Fibroblast of pulmonary artery (primary cell): ENCODE results near the gene C22orf23.

Source experiments
- DNase-seq: peaks from one replicate; pipeline ENCODE4 v3.0.0-alpha.2; 2010; ENCODE audit warnings: low read depth
- H3K4me3 ChIP-seq: replicated peaks from 2 replicates; pipeline ENCODE4 v1.5.1; 2011; ENCODE audit warnings: low read depth, mild to moderate bottlenecking, control low read depth, low read length, moderate library complexity
- TF ChIP-seq, protein P1 (sequence below): IDR thresholded peaks from 2 replicates; pipeline ENCODE4 v1.5.1; 2011; ENCODE audit warnings: mild to moderate bottlenecking, control low read depth, low read length, inconsistent platforms; ENCODE audit errors: missing control alignments

C22orf23 gene

DNA sequence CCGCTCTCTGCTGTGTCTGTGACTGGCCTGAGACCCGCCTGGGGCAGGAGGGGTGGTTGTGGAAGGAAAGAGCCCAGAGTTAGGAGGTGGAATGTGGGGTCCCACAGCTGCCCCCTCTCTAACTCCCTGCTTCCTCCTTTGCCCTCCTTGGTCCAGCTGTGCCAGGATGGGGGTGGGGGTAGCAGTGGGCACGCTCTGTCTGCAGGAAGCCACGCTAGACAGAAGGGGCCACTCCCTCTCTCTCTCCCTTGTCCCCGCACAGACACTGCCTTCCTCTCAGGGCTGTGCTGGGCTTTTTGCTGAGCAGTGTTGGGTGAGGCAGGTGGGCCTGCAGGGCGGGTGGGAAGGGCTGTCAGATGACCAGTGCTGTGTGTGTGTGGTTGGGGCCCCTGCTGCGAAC, 33.0 kb upstream of the C22orf23 start:
- TF ChIP-seq, protein P1, sequence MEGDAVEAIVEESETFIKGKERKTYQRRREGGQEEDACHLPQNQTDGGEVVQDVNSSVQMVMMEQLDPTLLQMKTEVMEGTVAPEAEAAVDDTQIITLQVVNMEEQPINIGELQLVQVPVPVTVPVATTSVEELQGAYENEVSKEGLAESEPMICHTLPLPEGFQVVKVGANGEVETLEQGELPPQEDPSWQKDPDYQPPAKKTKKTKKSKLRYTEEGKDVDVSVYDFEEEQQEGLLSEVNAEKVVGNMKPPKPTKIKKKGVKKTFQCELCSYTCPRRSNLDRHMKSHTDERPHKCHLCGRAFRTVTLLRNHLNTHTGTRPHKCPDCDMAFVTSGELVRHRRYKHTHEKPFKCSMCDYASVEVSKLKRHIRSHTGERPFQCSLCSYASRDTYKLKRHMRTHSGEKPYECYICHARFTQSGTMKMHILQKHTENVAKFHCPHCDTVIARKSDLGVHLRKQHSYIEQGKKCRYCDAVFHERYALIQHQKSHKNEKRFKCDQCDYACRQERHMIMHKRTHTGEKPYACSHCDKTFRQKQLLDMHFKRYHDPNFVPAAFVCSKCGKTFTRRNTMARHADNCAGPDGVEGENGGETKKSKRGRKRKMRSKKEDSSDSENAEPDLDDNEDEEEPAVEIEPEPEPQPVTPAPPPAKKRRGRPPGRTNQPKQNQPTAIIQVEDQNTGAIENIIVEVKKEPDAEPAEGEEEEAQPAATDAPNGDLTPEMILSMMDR = no peak
- DNase-seq = no peak
- H3K4me3 ChIP-seq = no peak overlapping the region

DNA sequence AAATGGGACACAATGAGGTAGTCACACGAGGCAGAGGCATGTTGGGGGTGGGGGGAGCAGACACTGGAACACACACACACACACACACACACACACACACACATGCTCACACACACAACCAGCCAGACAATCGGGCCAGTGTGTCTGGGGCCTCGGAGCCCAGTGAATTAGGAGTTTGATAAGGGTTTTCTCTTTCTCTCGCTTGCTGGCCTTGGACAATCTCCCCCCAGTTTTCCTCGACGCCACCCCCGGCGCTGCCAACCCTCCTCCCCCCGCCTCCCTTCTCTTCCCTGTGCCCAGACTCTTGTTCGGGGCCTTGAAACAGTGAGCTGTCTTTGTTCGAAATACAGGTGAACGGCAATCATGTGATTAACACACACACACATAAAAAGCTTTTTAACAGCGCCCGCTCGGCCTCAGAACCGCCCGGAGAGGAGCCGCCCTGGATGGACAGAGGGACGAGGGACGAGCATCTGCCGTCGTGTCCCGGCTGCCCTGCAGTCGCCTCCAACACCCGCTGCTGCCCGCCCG, 32.4 kb upstream of the C22orf23 start:
- no peak for DNase-seq
- no peak overlapping the region for H3K4me3 ChIP-seq
- TF ChIP-seq, protein P1 = no peak

DNA sequence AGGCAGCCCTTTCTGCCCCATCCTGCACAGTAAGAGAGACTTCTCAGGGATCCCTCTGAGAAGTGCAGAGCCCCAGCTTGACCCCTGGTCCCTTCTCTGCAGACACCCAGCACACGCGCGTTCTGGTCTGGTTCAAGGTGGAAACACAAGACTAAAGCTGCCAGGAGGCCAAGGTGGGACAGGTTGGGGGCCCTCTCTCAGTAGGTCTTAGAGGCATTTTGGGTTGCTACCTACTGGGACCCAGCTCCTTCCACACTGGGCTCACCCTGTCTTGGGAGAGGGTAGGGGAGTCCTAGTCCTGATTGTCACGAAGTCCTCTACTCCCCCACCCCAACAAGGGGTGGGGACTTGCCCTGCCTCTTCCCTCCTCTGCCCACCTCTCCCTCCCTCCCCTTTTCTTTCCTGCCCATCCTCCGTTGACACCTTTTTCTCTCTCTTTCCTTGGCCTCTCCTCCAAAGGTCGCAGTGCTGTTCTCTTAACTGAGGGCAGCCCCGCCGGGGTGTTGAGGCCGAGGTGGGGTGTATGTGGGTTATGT, 31.7 kb upstream of the C22orf23 start:
- TF ChIP-seq, protein P1 = no peak
- no peak overlapping the region for H3K4me3 ChIP-seq
- no peak for DNase-seq

DNA sequence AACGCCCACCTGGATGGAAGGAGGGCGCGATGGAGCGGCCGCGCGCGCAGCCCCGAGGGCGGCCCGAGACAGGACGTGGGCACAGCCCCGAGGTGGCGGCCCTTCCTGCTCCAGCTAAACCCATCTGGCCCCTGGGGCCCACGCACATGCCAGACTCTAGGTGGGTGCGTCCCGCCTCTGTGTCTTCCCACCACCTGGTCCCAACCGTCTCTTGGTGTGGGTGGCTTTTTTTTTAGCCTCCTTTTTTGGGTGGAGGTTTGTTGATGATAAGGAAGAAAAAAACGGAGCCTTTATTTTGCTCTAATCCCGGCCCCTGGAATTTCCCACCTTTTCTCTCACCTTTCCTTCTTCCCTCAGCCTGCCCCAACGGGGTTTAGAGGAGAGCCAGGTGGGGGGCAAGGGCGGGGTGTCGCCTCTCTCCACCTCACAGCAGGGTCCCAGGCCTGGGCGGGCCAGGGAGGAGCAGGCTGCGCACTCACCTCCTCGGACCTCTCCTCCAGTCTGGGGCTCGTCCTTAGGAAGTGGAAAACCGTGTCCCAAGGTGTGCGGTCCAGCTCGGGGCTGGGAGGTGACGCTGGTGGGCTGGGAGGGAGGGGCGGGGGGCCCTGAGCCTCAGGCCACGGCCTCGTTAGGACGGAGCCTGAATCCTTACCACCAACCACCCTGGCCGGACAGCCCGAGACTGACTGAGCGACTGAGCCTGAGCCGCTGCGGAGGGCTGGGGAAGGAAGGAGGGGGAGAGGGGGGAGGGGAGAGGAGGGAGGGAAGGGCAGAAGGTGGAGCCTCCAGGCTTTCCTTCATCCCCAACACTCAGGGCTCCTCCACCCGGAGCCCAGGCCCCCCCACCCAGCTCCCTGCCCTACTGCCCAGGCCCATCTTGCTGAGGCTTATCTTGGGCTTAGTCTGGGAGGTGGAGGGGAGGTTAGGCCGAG, 30.7 kb upstream of the C22orf23 start, which contains the start of gene SOX10:
Gene SOX10, minus strand, starts transcription at position 696 of the 932 bp plus-strand sequence. CDS start 771 bp downstream, outside the sequence.
- DNase-seq = no peak
- TF ChIP-seq, protein P1 = no peak
- no peak within 1 kb of the TSS for H3K4me3 ChIP-seq

DNA sequence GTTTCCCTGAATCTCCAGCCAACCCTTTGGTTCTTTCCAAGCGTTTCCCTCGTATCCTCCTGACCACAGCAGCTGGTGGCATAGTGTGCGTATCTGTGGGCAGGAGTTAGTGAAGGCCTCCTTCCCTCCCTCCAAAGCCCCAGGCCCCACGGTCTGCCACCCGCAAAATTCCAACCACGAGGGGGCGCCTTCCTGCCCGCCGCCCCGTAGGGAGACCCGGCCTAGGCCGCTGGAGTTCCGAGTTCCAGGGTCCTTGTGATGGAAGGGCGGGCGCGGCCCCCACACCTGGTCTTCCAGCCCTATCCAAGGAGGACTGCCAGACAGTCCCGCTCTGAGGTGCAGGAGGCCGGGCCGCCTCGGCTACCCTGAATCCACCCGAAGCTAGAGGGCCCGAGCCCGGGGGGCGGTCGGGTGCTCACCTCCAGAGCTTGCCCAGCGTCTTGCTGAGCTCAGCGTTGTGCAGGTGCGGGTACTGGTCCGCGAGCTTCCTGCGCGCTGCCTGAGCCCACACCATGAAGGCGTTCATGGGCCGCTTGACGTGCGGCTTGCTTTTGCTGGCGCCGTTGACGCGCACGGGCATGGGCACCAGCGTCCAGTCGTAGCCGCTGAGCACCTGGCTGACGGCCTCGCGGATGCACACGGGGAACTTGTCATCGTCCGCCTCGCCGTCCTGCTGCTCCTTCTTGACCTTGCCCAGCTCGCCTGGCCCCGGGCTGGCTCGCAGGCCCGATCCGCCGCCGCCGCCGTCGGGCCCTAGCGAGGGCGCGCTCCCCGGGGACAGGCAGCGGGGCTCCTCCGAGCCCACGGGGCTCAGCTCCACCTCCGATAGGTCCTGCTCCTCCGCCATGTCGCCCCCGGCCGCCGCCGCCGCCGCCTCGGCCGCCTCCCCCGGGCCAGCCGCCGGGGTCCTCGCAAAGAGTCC, 29.8 kb upstream of the C22orf23 start:
- DNase-seq = no peak
- no peak overlapping the region for H3K4me3 ChIP-seq
- TF ChIP-seq, protein P1 = peak; percentile 8

DNA sequence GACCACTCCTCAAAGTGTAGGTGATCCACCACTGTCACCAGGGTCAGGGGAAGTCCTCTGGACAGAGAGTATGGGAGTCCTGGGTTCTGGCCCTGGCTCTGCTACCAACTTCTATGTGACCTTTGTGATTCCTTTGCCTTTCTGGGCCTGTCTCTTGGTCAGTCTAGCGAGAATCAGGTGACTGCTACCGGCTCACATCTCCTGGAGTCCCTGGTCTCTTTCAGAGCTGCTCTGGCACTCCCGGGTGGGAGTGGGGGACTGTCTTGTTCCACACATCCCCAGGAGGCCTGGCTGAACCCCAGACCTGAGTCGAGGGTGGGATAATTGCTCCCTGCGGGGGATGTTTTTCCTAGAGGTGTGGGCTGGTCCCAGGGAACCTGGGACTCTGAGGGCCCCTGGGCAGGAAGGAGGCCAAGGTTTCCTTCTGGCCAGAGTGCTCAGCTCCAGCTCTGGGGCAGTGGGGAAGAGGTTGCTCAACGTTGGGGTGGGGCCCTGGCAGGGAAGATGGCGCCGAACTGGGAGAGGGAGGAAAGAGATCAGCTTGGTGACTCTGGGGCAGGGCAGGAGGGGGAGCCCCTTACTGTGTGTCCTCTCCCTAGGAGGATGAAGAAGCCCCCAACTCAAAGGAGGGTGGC, 28.9 kb upstream of the C22orf23 start:
- no peak overlapping the region for H3K4me3 ChIP-seq
- no peak for DNase-seq
- TF ChIP-seq, protein P1 = no peak
